GM12872 (cell line): Measurements from ENCODE around the gene MT1H.

Experiments
- TF ChIP-seq, protein P1 (sequence below): IDR thresholded peaks from 3 replicates; pipeline ENCODE4 v1.5.1; 2011; ENCODE audit warnings: low read depth, mild to moderate bottlenecking, low read length, moderate library complexity; ENCODE audit not compliant: insufficient read depth

MT1H gene

DNA sequence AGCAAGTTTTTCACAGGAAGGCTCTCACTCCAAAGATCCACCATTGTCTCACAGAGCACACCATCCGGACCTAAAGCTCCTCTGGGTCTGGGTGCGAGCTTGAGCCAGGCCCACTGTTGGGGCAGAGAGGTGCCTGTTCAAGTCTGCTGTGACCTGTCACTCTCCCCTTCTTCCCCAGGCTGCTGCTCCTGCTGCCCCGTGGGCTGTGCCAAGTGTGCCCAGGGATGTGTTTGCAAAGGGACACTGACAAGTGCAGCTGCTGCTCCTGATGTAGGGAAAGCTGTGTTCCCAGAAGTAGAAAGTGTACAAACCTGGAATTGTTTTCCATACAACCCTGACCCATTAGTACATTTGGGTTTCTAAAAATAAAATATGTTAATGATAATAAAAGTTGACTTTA is 7.9 kb downstream of the MT1H start:
- TF ChIP-seq, protein P1, sequence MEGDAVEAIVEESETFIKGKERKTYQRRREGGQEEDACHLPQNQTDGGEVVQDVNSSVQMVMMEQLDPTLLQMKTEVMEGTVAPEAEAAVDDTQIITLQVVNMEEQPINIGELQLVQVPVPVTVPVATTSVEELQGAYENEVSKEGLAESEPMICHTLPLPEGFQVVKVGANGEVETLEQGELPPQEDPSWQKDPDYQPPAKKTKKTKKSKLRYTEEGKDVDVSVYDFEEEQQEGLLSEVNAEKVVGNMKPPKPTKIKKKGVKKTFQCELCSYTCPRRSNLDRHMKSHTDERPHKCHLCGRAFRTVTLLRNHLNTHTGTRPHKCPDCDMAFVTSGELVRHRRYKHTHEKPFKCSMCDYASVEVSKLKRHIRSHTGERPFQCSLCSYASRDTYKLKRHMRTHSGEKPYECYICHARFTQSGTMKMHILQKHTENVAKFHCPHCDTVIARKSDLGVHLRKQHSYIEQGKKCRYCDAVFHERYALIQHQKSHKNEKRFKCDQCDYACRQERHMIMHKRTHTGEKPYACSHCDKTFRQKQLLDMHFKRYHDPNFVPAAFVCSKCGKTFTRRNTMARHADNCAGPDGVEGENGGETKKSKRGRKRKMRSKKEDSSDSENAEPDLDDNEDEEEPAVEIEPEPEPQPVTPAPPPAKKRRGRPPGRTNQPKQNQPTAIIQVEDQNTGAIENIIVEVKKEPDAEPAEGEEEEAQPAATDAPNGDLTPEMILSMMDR, result no peak

DNA sequence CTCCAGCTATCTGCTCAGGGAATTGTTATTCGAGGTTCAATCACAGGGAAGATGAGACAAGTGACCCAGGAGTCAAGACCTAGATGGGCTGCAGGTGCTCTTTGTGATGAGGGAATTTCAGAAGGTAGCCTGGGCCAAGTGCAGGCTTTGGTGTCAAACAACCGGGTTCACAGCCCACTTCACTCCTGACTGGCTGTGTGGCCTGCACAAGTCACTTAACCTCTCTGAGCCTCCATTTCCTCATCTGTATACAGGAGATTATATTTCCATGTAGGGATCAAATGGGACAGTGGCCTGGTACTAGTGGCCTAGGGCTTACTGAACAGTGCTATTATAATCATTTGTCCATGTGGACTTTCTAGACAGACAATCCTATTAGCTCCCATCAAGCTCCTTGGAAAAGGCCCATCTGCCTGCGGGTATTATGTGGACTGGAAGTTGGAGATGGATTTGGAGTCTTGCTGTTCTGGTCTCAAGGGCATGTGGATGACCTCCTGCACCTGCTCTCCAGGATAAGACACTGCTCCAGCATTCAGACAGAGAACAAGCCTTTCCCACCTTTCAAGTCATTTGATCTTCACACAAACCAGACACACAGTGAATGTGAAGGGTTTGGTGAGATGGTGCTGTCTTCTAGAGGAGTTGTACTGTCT is 9.6 kb downstream of the MT1H start:
- TF ChIP-seq, protein P1, result no peak

DNA sequence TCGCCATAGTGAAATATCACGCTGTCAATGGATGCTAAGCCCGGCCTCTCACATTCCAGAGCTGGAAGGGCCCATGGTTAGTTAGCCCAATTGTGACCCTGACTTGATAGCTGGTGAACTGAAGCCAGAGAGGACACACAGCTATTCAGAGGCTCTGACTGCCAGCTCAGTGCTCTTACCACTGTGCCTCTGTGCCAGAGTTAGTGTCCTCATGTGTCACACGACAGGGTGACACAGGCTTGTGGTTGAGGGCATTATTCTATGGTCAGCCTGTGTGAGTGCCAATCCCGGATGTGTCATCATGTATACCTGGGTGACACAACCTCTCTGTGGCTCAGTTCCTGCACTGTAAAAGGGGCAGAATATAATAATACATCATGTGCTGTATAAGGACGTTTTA is 10.2 kb downstream of the MT1H start:
- TF ChIP-seq, protein P1, result no peak

DNA sequence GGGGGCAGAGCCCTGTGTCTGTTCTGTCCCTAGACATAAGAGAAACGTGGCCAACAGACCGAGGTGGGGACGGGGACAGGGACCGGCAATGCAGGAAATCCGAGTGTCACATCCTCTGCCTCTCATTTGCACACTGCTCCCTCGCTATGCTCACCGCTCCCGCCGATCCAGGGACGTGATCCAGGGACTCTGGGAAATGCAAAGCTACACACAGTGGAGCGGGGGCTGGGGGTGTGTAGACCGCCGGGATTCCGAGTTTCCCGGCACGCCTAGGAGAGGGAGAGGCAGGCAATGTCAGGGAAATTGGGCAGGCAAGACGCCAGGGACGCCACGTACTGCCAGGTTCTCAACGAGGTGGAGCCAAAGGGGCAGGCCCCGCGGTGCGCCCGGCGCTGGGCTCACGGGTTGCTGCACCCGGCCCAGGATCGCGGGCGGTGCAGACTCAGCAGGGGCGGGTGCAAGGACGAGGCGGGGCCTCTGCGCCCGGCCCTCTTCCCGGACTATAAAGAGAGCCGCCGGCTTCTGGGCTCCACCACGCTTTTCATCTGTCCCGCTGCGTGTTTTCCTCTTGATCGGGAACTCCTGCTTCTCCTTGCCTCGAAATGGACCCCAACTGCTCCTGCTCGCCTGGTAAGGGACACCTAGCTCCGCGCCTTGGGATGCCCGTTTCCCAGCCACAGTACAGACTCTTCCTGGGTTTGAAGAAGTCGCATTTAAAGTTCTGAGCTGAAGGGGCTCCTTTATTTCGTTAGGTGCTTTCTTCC is 12.5 kb downstream of the MT1H start, which contains the start of gene MT1X:
MT1X (plus strand) TSS at position 532 of the 764 bp plus-strand sequence; CDS start at position 603, 71 bp downstream.
- TF ChIP-seq, protein P1, result no peak

DNA sequence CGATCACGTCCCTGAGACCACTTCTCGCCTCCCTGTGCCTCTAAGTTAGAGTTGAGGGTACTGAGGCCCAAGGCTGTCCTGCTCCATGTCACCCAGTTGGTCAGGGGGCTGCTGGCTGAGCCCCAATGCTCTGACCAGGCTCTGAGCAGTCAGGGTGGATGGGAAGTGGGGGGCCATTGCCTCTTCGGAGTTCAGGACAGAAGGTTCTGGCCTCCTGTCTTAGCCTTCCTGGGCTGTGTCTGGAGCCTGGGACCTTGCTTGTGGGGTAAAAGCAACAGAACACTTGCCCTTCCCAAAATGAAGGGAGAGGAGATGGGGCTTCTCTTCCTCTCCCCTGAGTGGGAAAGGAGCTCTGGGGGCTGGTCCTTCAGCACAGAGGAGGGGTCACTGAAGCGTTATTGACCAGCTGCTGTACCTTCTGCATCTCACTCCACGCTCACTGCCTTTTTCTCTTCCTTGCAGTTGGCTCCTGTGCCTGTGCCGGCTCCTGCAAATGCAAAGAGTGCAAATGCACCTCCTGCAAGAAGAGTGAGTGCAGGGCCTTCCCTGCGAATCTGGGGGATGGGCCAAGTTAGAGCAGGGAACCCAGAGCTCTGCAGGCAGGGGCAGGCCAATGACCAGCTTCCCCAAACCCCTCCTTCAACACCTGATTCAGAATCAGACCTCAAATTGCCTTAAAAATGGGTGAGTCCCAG is 13.2 kb downstream of the MT1H start:
- TF ChIP-seq, protein P1, result no peak

DNA sequence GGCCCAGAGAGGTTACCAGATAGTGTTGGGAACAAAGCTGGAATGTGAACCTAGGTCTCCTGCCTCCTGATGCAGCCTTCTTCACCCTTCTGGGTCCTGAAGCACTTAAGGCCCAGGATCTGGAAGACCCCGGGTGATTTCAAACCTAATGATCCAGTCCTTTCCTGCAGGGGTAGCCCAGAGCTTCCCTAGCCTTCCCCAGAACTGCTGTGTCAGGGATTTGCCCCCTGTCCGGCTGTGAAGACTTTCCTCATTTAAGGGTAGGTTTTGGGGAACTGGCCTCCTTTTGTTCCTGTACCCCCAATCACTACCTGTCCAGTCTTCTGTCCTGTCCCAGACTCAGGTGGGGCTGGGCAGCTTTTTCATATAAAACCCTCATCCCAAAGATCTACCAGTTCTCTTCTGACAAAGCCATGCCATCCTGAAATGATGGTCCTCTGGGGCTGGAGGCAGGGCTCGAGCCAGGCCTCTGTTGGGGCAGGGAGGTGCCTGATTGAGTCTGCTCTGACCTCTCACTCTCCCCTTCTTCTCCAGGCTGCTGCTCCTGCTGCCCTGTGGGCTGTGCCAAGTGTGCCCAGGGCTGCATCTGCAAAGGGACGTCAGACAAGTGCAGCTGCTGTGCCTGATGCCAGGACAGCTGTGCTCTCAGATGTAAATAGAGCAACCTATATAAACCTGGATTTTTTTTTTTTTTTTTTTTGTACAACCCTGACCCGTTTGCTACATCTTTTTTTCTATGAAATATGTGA is 14.0 kb downstream of the MT1H start:
- TF ChIP-seq, protein P1, result no peak

DNA sequence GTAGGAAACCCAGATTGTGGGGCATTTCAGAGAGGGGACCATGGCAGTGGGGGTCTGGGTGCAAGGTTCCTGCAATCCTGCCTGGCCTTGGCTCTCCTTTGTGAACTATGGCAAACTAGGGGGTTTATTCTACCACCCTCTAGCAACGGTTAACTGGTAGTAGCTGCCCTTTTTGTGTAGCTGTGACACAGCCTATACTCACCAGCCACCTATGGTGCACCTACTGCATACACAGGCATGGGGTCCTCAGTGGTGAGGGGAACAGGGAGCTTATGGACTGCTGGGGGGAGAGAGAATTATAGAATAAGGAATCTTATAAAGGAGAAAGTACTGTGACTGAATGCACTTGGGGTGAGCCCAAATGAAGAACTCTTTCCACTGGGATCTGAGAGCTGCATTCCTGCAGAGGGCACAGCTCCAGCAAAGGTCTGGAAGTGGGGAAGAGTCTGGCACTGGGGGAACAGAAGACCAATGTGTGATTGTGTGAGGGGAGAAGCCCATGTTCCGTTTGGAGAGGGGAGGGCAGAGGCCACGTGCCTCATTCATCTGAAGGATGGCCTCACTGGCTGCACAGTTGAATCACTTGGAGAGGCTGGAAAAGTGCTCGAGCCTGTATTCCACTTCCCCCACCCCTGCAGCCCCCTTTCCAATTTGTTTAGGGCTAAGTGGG is 14.8 kb downstream of the MT1H start:
- TF ChIP-seq, protein P1, result no peak
